Measurements from ENCODE around the gene MORN1. TPM values are rescaled to one million over a fixed set of nuclear protein-coding genes. Genes with fewer than 3 reads are reported as not detected.

Gene MORN1
- total RNA-seq, 3 donors from 2014 or later: 6.4 to 7.0 (median 6.7) TPM

DNA sequence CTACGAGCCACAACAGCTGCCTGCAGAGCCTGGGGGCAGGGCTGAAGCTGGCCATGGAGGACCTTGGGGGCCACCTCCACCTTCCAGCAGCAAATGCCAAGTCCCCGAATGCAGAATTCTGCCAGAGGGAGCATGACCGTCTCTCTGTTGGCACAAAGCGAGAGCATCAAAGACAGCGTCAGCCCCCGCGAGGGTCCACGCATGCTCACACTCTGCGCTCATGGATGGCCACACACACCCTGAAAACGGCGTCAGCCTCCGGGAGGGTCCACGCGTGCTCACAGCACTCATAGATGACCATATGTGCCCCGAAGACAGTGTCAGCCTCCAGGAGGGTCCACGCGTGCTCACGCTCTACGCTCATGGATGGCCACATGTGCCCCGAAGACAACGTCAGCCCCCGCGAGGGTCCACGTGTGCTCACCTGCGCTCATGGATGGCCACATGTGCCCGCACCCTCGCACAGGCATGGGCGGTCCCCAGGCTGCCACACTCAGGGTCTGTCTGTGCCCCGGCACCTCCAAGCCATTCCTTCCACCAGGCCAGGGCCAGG is 46.5 kb downstream of the MORN1 start:
- H3K27me3 Mint-ChIP-seq (ENCODE audit: low read depth): no peaks in the 10 kb centered on the region
- H3K4me3 Mint-ChIP-seq: no peak overlapping the region
- H3K36me3 Mint-ChIP-seq (ENCODE audit: insufficient read depth): no peaks in the 10 kb centered on the region
- no peak for ATAC-seq
- no peak for DNase-seq
- no peaks in the 10 kb centered on the region for H3K9me3 Mint-ChIP-seq
- H3K4me1 Mint-ChIP-seq (ENCODE audit: low read depth): no peaks in the 10 kb centered on the region

DNA sequence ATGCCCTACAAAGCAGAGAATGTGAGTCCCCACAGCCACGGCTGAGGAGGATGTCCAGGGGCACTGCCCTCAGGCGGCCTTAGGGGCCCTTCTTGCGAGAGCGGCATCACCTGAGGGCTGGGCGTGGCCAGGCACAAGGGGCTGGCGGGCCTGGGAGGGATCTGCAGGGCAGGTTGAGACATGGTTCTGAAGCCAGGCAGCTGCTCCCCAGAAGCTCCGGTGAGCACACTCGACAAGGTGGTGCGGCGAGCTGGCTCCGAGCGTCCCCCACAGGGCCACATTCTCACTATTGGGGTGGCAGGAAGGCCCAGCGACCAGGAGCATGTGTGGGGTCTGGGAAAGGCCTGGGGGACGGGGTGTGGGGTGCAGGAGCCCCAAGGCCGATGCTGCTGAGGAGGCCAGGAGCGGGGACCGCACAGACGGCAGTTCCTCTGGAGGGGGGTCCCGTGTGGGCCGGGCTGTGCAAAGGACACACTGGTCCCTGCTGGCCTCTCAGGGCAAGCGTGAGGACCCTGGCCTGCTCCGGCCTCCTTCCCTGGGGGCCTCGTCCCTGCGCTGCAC is 47.2 kb downstream of the MORN1 start:
- Mint-ChIP-seq H3K9me3 (no peaks in the 10 kb centered on the region), H3K36me3 (ENCODE audit: insufficient read depth) (no peaks in the 10 kb centered on the region), H3K27me3 (ENCODE audit: low read depth) (no peaks in the 10 kb centered on the region), H3K4me3 (no peak overlapping the region), H3K4me1 (ENCODE audit: low read depth) (no peaks in the 10 kb centered on the region)
- DNase-seq (no peak), ATAC-seq (no peak)

GRCh38 chr1:2343023-2343935 is 48.1 kb downstream of the MORN1 start:
- no peaks in the 10 kb centered on the region for H3K9me3 Mint-ChIP-seq
- H3K36me3 Mint-ChIP-seq (ENCODE audit: insufficient read depth): no peaks in the 10 kb centered on the region
- no peaks in the 10 kb centered on the region for H3K27me3 Mint-ChIP-seq (ENCODE audit: low read depth)
- no peak for DNase-seq
- H3K4me1 Mint-ChIP-seq (ENCODE audit: low read depth): no peaks in the 10 kb centered on the region
- no peak for ATAC-seq
- no peak overlapping the region for H3K4me3 Mint-ChIP-seq

- Mint-ChIP-seq H3K36me3 (ENCODE audit: insufficient read depth) (no peaks in the 10 kb centered on the region), H3K27me3 (ENCODE audit: low read depth) (no peaks in the 10 kb centered on the region), H3K9me3 (no peaks in the 10 kb centered on the region), H3K4me3 (no peak overlapping the region), H3K4me1 (ENCODE audit: low read depth) (no peaks in the 10 kb centered on the region)
- ATAC-seq (no peak), DNase-seq (no peak)
These were observed 48.9 kb downstream of the MORN1 start for GRCh38 chr1:2342384-2343022.

- no peak overlapping the region for H3K4me3 Mint-ChIP-seq
- ATAC-seq: no peak
These were observed 49.5 kb downstream of the MORN1 start for GRCh38 chr1:2341706-2342383.

GRCh38 chr1:2340918-2341254 is 50.5 kb downstream of the MORN1 start:
- DNase-seq: no peak
- ATAC-seq: no peak
- Mint-ChIP-seq H3K4me3 (no peak overlapping the region), H3K27me3 (ENCODE audit: low read depth) (no peaks in the 10 kb centered on the region), H3K36me3 (ENCODE audit: insufficient read depth) (no peaks in the 10 kb centered on the region), H3K4me1 (ENCODE audit: low read depth) (no peaks in the 10 kb centered on the region), H3K9me3 (no peaks in the 10 kb centered on the region)

More at GRCh38 chr1:2341706-2342383, 49.5 kb downstream of the MORN1 start:
- H3K9me3 Mint-ChIP-seq: no peaks in the 10 kb centered on the region
- no peaks in the 10 kb centered on the region for H3K36me3 Mint-ChIP-seq (ENCODE audit: insufficient read depth)
- H3K27me3 Mint-ChIP-seq (ENCODE audit: low read depth): no peaks in the 10 kb centered on the region
- no peak for DNase-seq
- H3K4me1 Mint-ChIP-seq (ENCODE audit: low read depth): no peaks in the 10 kb centered on the region

DNA sequence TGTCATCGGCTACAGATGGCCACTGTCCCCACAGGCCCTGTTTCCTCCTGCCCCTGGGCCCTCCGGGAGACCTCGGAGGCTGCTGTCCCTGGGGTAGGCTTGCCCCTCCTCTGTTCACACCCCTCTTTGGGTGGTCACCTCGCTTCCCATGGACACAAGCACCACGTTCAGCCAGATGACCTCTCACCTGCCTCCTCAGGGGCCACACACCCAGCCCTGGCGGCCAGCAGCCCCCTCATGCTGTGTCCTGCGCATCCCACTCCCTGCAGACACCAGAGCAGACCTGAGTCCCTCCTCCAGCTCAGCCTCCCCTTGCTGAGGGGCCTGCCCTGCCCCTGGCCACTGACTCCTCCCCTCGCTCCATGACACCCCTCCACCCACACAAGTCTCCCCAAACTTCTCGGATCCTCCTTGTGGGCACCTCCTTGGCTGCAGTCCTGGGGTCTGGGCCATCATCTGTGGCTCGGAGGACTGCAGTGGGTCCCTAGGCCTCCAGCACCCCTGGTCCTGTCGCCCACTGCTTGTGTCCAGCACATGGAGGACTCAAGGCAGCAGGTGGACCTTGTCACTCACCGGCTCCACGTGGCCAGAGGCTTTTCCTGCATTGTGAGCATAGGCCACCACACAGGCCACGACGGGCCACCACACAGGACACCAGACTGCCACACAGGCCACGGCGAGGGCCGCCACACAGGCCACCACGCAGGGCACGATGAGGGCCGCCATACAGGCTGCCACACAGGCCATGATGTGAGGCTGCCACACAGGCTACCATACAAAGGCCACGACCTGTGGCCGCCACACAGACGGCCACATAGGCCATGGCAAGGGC is 51.1 kb downstream of the MORN1 start:
- no peaks in the 10 kb centered on the region for H3K9me3 Mint-ChIP-seq
- ATAC-seq (no peak), DNase-seq (no peak)
- H3K4me1 Mint-ChIP-seq (ENCODE audit: low read depth): no peaks in the 10 kb centered on the region
- no peaks in the 10 kb centered on the region for H3K27me3 Mint-ChIP-seq (ENCODE audit: low read depth)
- H3K36me3 Mint-ChIP-seq (ENCODE audit: insufficient read depth): no peaks in the 10 kb centered on the region
- H3K4me3 Mint-ChIP-seq: no peak overlapping the region

- DNase-seq: no peak
- no peak overlapping the region for H3K4me3 Mint-ChIP-seq
- ATAC-seq: no peak
- no peaks in the 10 kb centered on the region for H3K4me1 Mint-ChIP-seq (ENCODE audit: low read depth)
- H3K36me3 Mint-ChIP-seq (ENCODE audit: insufficient read depth): no peaks in the 10 kb centered on the region
- H3K27me3 Mint-ChIP-seq (ENCODE audit: low read depth): no peaks in the 10 kb centered on the region
- no peaks in the 10 kb centered on the region for H3K9me3 Mint-ChIP-seq
These were observed 51.9 kb downstream of the MORN1 start for GRCh38 chr1:2339206-2340085.

GRCh38 chr1:2337501-2337900 is 53.9 kb downstream of the MORN1 start:
- no peaks in the 10 kb centered on the region for H3K36me3 Mint-ChIP-seq (ENCODE audit: insufficient read depth)
- no peaks in the 10 kb centered on the region for H3K9me3 Mint-ChIP-seq
- ATAC-seq (no peak), DNase-seq (no peak)
- H3K4me3 Mint-ChIP-seq: no peak overlapping the region
- no peaks in the 10 kb centered on the region for H3K27me3 Mint-ChIP-seq (ENCODE audit: low read depth)
- no peaks in the 10 kb centered on the region for H3K4me1 Mint-ChIP-seq (ENCODE audit: low read depth)

DNA sequence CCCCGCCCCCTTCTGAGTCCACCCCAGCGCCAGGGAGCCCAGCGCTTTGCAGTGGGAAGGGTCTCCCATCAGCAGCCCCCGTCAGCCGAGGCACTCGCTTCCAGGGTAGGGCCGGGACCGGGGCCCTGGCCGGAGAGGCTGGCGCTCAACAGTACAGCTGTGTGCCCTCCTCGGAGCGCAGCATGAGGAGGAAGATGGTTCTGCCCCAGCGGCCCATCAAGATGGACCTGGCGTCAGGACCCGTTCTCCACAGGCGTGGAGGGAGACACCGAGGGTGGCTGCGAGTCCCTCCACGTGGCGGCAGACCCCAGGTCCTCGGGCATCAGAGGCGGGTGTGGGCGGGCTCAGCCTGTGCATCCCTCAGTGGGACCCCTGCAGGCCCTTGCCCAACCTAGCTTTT is 54.3 kb downstream of the MORN1 start:
- Mint-ChIP-seq H3K4me3 (no peak overlapping the region), H3K36me3 (ENCODE audit: insufficient read depth) (no peaks in the 10 kb centered on the region), H3K4me1 (ENCODE audit: low read depth) (no peaks in the 10 kb centered on the region), H3K27me3 (ENCODE audit: low read depth) (no peaks in the 10 kb centered on the region), H3K9me3 (no peaks in the 10 kb centered on the region)
- ATAC-seq: no peak
- DNase-seq: no peak

DNA sequence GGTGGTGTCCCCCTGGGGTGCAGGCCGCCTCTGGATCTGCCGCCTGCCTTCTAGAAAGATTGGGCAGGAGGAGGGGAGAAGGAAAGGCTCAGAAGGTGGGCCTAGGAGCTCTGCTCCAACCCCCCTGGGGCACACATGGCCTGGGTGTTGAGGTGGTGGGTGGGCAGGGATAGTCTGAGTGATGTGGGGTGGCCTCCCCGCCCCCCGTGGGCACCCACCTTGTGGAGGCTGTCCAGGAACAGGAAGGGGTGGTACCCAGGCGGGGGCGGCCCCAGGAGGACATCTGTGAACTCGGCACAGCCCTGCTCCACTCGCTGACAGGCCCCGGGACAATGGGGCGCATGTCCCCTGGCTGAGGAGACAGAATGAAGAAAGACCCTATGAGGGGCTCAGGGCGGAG is 54.9 kb downstream of the MORN1 start:
- no peak for DNase-seq
- Mint-ChIP-seq H3K27me3 (ENCODE audit: low read depth) (no peaks in the 10 kb centered on the region), H3K9me3 (no peaks in the 10 kb centered on the region), H3K4me3 (no peak overlapping the region), H3K36me3 (ENCODE audit: insufficient read depth) (no peaks in the 10 kb centered on the region), H3K4me1 (ENCODE audit: low read depth) (no peaks in the 10 kb centered on the region)
- no peak for ATAC-seq

DNA sequence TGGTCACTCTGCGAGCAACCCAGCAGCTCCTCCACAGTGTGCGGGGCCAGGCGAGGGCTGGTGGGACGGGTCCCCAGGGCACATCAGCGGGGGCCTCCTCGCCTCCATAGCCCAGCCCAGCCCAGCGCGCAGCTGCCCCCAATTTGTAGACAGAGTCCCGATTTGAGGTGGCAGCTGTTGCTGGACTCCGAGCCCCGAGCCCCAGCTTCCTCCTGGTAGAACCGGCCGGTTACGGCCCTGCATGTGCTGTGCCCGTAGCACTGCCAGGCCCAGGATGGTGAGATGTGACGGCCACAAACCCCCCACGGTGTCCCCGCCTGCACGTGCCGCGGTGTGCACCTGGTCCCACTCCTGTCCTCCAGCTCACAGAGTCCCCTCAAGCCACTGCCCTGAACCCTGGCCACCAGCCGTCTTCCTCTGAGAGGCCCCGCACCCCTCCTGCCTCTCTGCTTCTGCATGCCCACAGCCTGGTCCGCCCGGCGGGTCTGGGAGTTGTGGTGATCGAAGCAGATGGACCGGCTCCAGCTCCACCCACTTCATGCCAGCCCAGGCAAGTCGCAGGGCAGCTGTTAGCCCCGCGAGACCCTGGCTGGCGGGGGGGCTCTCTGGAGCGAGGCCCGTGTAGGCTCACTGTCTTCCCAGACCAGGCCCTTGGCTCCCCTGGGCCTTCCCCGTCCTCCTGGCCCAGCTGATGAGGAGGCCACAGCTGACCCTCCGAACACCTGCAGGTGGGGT is 55.5 kb downstream of the MORN1 start:
- Mint-ChIP-seq H3K9me3 (no peaks in the 10 kb centered on the region), H3K27me3 (ENCODE audit: low read depth) (no peaks in the 10 kb centered on the region), H3K4me1 (ENCODE audit: low read depth) (no peaks in the 10 kb centered on the region), H3K36me3 (ENCODE audit: insufficient read depth) (no peaks in the 10 kb centered on the region), H3K4me3 (no peak overlapping the region)
- ATAC-seq: no peak
- DNase-seq: no peak

All from activated T-cell treated with anti-CD3 and anti-CD28 coated beads, Interleukin-2, amount 50 U/mL, for 4 hours (primary cell).